H1 (cell line): Measurements from ENCODE around the gene FRMPD1. TPM values are rescaled to one million over a fixed set of nuclear protein-coding genes. Genes with fewer than 3 reads are reported as not detected.

ENCODE experiments used
- CTCF ChIA-PET: fragments of 300-600 bp; sonication (Branson Sonifier 250); formaldehyde crosslinking; loops from one replicate; lab custom pipeline; 2021; ENCODE audit not compliant: partially characterized antibody; lab: Charles Lee
- POLR2A ChIA-PET: fragments of 300-600 bp; sonication (Branson Sonifier 250); formaldehyde crosslinking; loops from one replicate; lab custom pipeline; 2021; ENCODE audit warnings: inconsistent platforms; ENCODE audit not compliant: partially characterized antibody; lab: Charles Lee
- DNase-seq, 2 experiments: peaks; one replicate each; pipeline versions ENCODE4 v3.0.0 to v3.0.0-alpha.2; 2010 to 2022; ENCODE audit warnings: low spot score in 2 of 2, low read depth in 1 of 2, mixed read lengths in 1 of 2
- FAIRE-seq: peaks from 2 replicates; lab custom pipeline; 2011; peaks lifted over from hg19 to GRCh38; lab: Jason Lieb, UNC
- H2AFZ ChIP-seq: 2 replicates; pipeline ENCODE4 v1.8.1; 2012; ENCODE audit warnings: low read length, inconsistent platforms
- H2AK5ac ChIP-seq: 2 replicates; pipeline ENCODE4 v1.6.1; 2013; ENCODE audit warnings: low read depth, low read length
- H2BK120ac ChIP-seq: replicated peaks from 2 replicates; pipeline ENCODE3; 2013; ENCODE audit warnings: low read depth, low read length, inconsistent platforms
- H2BK12ac ChIP-seq: 2 replicates; pipeline ENCODE4 v1.6.1; 2013; ENCODE audit warnings: low read depth, low read length
- H2BK15ac ChIP-seq: 2 replicates; pipeline ENCODE4 v1.6.1; 2013; ENCODE audit warnings: low read length
- H2BK20ac ChIP-seq: 2 replicates; pipeline ENCODE4 v1.6.1; 2013; ENCODE audit warnings: low read length
- H2BK5ac ChIP-seq: 2 replicates; pipeline ENCODE4 v1.6.1; 2013; ENCODE audit warnings: low read depth, low read length
- H3K14ac ChIP-seq: 2 replicates; pipeline ENCODE4 v1.6.1; 2013; ENCODE audit warnings: inconsistent platforms; ENCODE audit not compliant: insufficient read length
- H3K18ac ChIP-seq: 2 replicates; pipeline ENCODE4 v1.6.1; 2013; ENCODE audit warnings: low read length; ENCODE audit errors: extremely low read depth
- H3K23ac ChIP-seq: 2 replicates; pipeline ENCODE4 v1.6.1; 2013; ENCODE audit warnings: inconsistent platforms; ENCODE audit not compliant: insufficient read length
- H3K23me2 ChIP-seq: 2 replicates; pipeline ENCODE4 v1.6.1; 2013; ENCODE audit warnings: low read depth, low read length
- H3K27ac ChIP-seq: 2 replicates; pipeline ENCODE4 v1.6.1; 2011; ENCODE audit warnings: low read depth, low read length, inconsistent platforms
- H3K27me3 ChIP-seq, 4 experiments: replicated peaks in 1 of 4; 1 replicate in 1 of 4; 2 replicates in 3 of 4; pipeline versions ENCODE4 v1.6.1 to v1.8.1; 2011 to 2013; ENCODE audit warnings: low read length in 3 of 4, mild to moderate bottlenecking in 3 of 4, inconsistent platforms in 2 of 4, mixed read lengths in 2 of 4, moderate library complexity in 1 of 4; ENCODE audit not compliant: control insufficient read depth in 3 of 4, insufficient read depth in 3 of 4; ENCODE audit errors: extremely low read depth in 1 of 4
- H3K36me3 ChIP-seq, 4 experiments: 2 replicates each; pipeline versions ENCODE4 v1.6.1 to v1.8.1; 2011 to 2013; ENCODE audit warnings: mild to moderate bottlenecking in 4 of 4, low read length in 3 of 4, moderate library complexity in 2 of 4, control low read depth in 1 of 4, inconsistent platforms in 1 of 4; ENCODE audit not compliant: insufficient read depth in 4 of 4, control insufficient read depth in 2 of 4
- H3K4ac ChIP-seq: replicated peaks from 2 replicates; pipeline ENCODE3; 2013; ENCODE audit warnings: low read length, low read depth, mixed read lengths, inconsistent platforms; ENCODE audit not compliant: insufficient read length
- H3K4me1 ChIP-seq, 4 experiments: replicated peaks in 1 of 4; 1 replicate in 1 of 4; 2 replicates in 3 of 4; pipeline versions ENCODE4 v1.6.1 to v1.8.1; 2011 to 2013; ENCODE audit warnings: low read length in 3 of 4, inconsistent platforms in 2 of 4, mixed read lengths in 1 of 4; ENCODE audit not compliant: insufficient read depth in 4 of 4, control insufficient read depth in 3 of 4
- H3K4me2 ChIP-seq, 2 experiments: 2 replicates each; pipeline versions ENCODE4 v1.6.1 to v1.8.1; 2011 to 2013; ENCODE audit warnings: low read depth in 2 of 2, low read length in 2 of 2, control low read depth in 1 of 2, inconsistent platforms in 1 of 2, mild to moderate bottlenecking in 1 of 2; ENCODE audit not compliant: insufficient read depth in 1 of 2
- H3K4me3 ChIP-seq, 4 experiments: fragments of 200-600, 300-600 bp in 1 of 4; sonication (generic), shearing (Covaris generic), sonication (Bioruptor Twin) in 1 of 4; 2 replicates each; pipeline versions ENCODE4 v1.5.1 to v1.8.1; 2011 to 2016; ENCODE audit warnings: low read length in 4 of 4, low read depth in 3 of 4, control low read depth in 2 of 4, inconsistent platforms in 2 of 4, mild to moderate bottlenecking in 2 of 4, mixed read lengths in 1 of 4, moderate library complexity in 1 of 4; ENCODE audit not compliant: insufficient read depth in 2 of 4; ENCODE audit errors: extremely low read depth in 1 of 4
- H3K56ac ChIP-seq: replicated peaks from 2 replicates; pipeline ENCODE3; 2013; ENCODE audit warnings: low read depth, mild to moderate bottlenecking, mixed read lengths, low read length, inconsistent platforms; ENCODE audit not compliant: insufficient read length
- H3K79me1 ChIP-seq: 2 replicates; pipeline ENCODE4 v1.6.1; 2013; ENCODE audit warnings: low read depth, low read length, control low read depth
- H3K79me2 ChIP-seq, 2 experiments: 2 replicates each; pipeline versions ENCODE4 v1.6.1 to v1.8.1; 2012 to 2013; ENCODE audit warnings: low read length in 2 of 2, mild to moderate bottlenecking in 2 of 2, inconsistent platforms in 1 of 2; ENCODE audit not compliant: insufficient read depth in 2 of 2, control insufficient read depth in 1 of 2
- H3K9ac ChIP-seq, 4 experiments: replicated peaks in 1 of 4; 1 replicate in 1 of 4; 2 replicates in 3 of 4; pipeline versions ENCODE4 v1.6.1 to v1.8.1; 2011 to 2013; ENCODE audit warnings: low read depth in 3 of 4, low read length in 3 of 4, control low read depth in 2 of 4, mild to moderate bottlenecking in 2 of 4, moderate library complexity in 2 of 4, inconsistent platforms in 1 of 4; ENCODE audit errors: extremely low read depth in 1 of 4
- H3K9me3 ChIP-seq, 2 experiments: 2 replicates each; pipeline versions ENCODE4 v1.6.1 to v1.8.1; 2012 to 2013; ENCODE audit warnings: mild to moderate bottlenecking in 2 of 2, moderate library complexity in 2 of 2, control low read depth in 1 of 2, inconsistent platforms in 1 of 2, low read depth in 1 of 2, low read length in 1 of 2, mixed read lengths in 1 of 2; ENCODE audit not compliant: insufficient read depth in 2 of 2
- H4K20me1 ChIP-seq, 2 experiments: replicated peaks in 1 of 2; 2 replicates each; pipeline versions ENCODE3 to v1.8.1; 2011 to 2013; ENCODE audit warnings: inconsistent platforms in 2 of 2, low read length in 2 of 2, mild to moderate bottlenecking in 1 of 2; ENCODE audit not compliant: insufficient read depth in 2 of 2, control insufficient read depth in 1 of 2
- H4K5ac ChIP-seq: 2 replicates; pipeline ENCODE4 v1.6.1; 2013; ENCODE audit warnings: low read length, low read depth, mixed read lengths, inconsistent platforms; ENCODE audit not compliant: insufficient read length
- H4K8ac ChIP-seq: 2 replicates; pipeline ENCODE4 v1.8.0; 2013; ENCODE audit warnings: mild to moderate bottlenecking, moderate library complexity, low read length, inconsistent platforms; ENCODE audit not compliant: insufficient read depth; ENCODE audit errors: extremely low read depth
- H4K91ac ChIP-seq: replicated peaks from 2 replicates; pipeline ENCODE3; 2013; ENCODE audit warnings: low read length, mixed read lengths, inconsistent platforms; ENCODE audit not compliant: insufficient read length
- ATF3 ChIP-seq: IDR thresholded peaks from 2 replicates; pipeline ENCODE4 v1.6.1; 2011; ENCODE audit warnings: low read depth, mild to moderate bottlenecking, low read length; ENCODE audit not compliant: insufficient read depth
- POLR2A ChIP-seq, 2 experiments: IDR thresholded peaks; 1 replicate in 1 of 2; 2 replicates in 1 of 2; pipeline ENCODE4 v1.6.1; 2011; ENCODE audit warnings: low read depth in 2 of 2, low read length in 2 of 2, mild to moderate bottlenecking in 2 of 2; ENCODE audit errors: control extremely low read depth in 1 of 2
- SAP30 ChIP-seq: fragments of 300-600 bp; sonication (generic); IDR thresholded peaks from 2 replicates; pipeline ENCODE4 v1.7.1; 2012; ENCODE audit warnings: low read length, moderate library complexity, mild to moderate bottlenecking, inconsistent platforms; ENCODE audit not compliant: insufficient read depth, insufficient replicate concordance
- SP1 ChIP-seq: IDR thresholded peaks from 2 replicates; pipeline ENCODE4 v1.6.1; 2011; ENCODE audit warnings: low read depth, low read length
- TAF1 ChIP-seq: IDR thresholded peaks from 2 replicates; pipeline ENCODE4 v1.6.1; 2011; ENCODE audit warnings: mild to moderate bottlenecking, low read depth, low read length
- WGBS, 2 experiments: shearing (Covaris generic) in 1 of 2; methylation state at CpG; one replicate each; pipeline versions ENCODE4 v1.1.6 to v1.1.7; 2013 to 2015; ENCODE audit warnings: low lambda C conversion rate in 2 of 2, mixed read lengths in 2 of 2, inconsistent platforms in 1 of 2, low coverage in 1 of 2, missing lambda C conversion rate in 1 of 2; ENCODE audit not compliant: insufficient replicate concordance in 2 of 2, insufficient coverage in 1 of 2, insufficient read length in 1 of 2; ENCODE audit errors: extremely low coverage in 1 of 2, missing lambda C conversion rate in 1 of 2; 5-methylcytosine and 5-hydroxymethylcytosine counted together
- polyA plus RNA-seq, 7 experiments: library from polyadenylated mRNA; depleted of rRNA in 3 of 7; stranded (reverse) in 5 of 7; unstranded in 2 of 7; fragments of >200 nt in 5 of 7; fragments of 200-250 nt in 2 of 7; gene quantifications; 1 replicate in 5 of 7; 2 replicates in 1 of 7; 4 replicates in 1 of 7; pipeline versions ENCODE4 v1.2.1 to v1.2.3, GENCODE V29; 2011 to 2013; ENCODE audit warnings: missing spikeins in 2 of 7, mixed read lengths in 2 of 7
- total RNA-seq: library from RNA; stranded (reverse); fragmentation: NEBNext Ultra II Directional; extraction: Animal tissue kit (Norgen Biotek cat#: 25700); gene quantifications from 2 replicates; pipeline ENCODE4 v1.2.1, GENCODE V29; 2021

FRMPD1 gene
- total and polyA plus RNA-seq, 2 of the 8 experiments (the other 6 are each of a cell fraction or from before 2014, with no cell fraction given) = 0.27 to 0.32 TPM

GRCh38 chr9:37700900-37701299, 50.1 kb downstream of the FRMPD1 start:
- Histone ChIP-seq H3K36me3 (no peaks in the 10 kb centered on the region), H3K4ac (no peak overlapping the region), H3K56ac (no peak overlapping the region), H3K4me1 (no peaks in the 10 kb centered on the region), H3K23ac (no peak overlapping the region), H3K4me2 (no peak overlapping the region), H3K79me2 (no peaks in the 10 kb centered on the region), H2BK15ac (no peak overlapping the region), H2AK5ac (no peak overlapping the region), H2BK5ac (no peak overlapping the region), H3K18ac (no peak overlapping the region), H4K20me1 (no peaks in the 10 kb centered on the region), H2BK12ac (no peak overlapping the region), H3K4me3 (no peak overlapping the region), H4K8ac (no peak overlapping the region), H3K23me2 (no peaks in the 10 kb centered on the region; the same call in 1 of the 2 replicates), H2BK20ac (no peak overlapping the region), H3K27me3 (no peaks in the 10 kb centered on the region), H3K27ac (no peak overlapping the region), H3K9me3 (no peaks in the 10 kb centered on the region), H3K14ac (no peak overlapping the region), H3K9ac (no peak overlapping the region), H3K79me1 (no peaks in the 10 kb centered on the region), H2AFZ (no peak overlapping the region), H4K5ac (no peak overlapping the region), H2BK120ac (no peak overlapping the region), H4K91ac (no peak overlapping the region)
- ChIA-PET POLR2A (no interaction called here), CTCF (interaction anchor here (1.3 kb wide), 1 partner anchor 25 kb away, joined by 3 read pairs; no protein-coding TSS in a partner anchor)
- 97% methylated on average over 3 of the region's 3 CpGs; no CpG with 5 or more reads in 1 of the 2 experiments for WGBS, 2 experiments
- FAIRE-seq (no peak), DNase-seq (no peak)
- TF ChIP-seq POLR2A (IDR thresholded peaks at IDR 0.05; ENCODE audit: control extremely low read depth in 1 of 2, low read depth in 2 of 2, low read length in 2 of 2) (no peak), SP1 (no peak), TAF1 (no peak), ATF3 (no peak), SAP30 (no peak)
